Natural killer cell (primary cell): Measurements from ENCODE around the gene SLC32A1. TPM values are rescaled to one million over a fixed set of nuclear protein-coding genes. Genes with fewer than 3 reads are reported as not detected.

ENCODE experiments used
- ATAC-seq, 3 donors: fragments of 150-1000 bp in 2 of 3; fragments of 200-7000 bp in 1 of 3; cut with Tn5 transposase; 1 replicate in 1 of 3; 2 replicates in 2 of 3; pipeline ENCODE4 v1.10.0; 2021; ENCODE audit warnings: mild to moderate bottlenecking in 2 of 3, moderate library complexity in 2 of 3
- DNase-seq, 2 donors: peaks; one replicate each; pipeline versions ENCODE4 v3.0.0 to v3.0.0-alpha.2; 2013 to 2021; ENCODE audit warnings: mixed read lengths in 1 of 2
- H3K27ac ChIP-seq: one replicate; pipeline ENCODE4 v1.5.1; 2013; ENCODE audit warnings: mild to moderate bottlenecking, low read length
- H3K27me3 ChIP-seq: one replicate; pipeline ENCODE4 v1.6.1; 2013; ENCODE audit warnings: low read length; ENCODE audit not compliant: control insufficient read depth, insufficient read depth
- H3K36me3 ChIP-seq: one replicate; pipeline ENCODE4 v1.6.1; 2013; ENCODE audit warnings: low read length; ENCODE audit not compliant: control insufficient read depth, insufficient read depth
- H3K4me1 ChIP-seq: one replicate; pipeline ENCODE4 v1.6.1; 2013; ENCODE audit warnings: low read length; ENCODE audit not compliant: control insufficient read depth, insufficient read depth
- H3K4me3 ChIP-seq: one replicate; pipeline ENCODE4 v1.5.1; 2013; ENCODE audit warnings: low read length
- H3K9me3 ChIP-seq: one replicate; pipeline ENCODE4 v1.6.1; 2013; ENCODE audit warnings: low read length; ENCODE audit not compliant: control insufficient read depth, insufficient read depth
- H3K27ac Mint-ChIP-seq, 2 donors: one replicate each; pipeline ENCODE4 v1.8.0; 2022; ENCODE audit warnings: mild to moderate bottlenecking in 2 of 2, mixed read lengths in 2 of 2, moderate library complexity in 1 of 2
- H3K27me3 Mint-ChIP-seq, 2 donors: one replicate each; pipeline ENCODE4 v1.8.0; 2022; ENCODE audit warnings: low read depth in 2 of 2, mixed read lengths in 2 of 2
- H3K36me3 Mint-ChIP-seq: one replicate; pipeline ENCODE4 v1.8.0; 2022; ENCODE audit warnings: mixed read lengths
- H3K4me1 Mint-ChIP-seq, 2 donors: one replicate each; pipeline ENCODE4 v1.8.0; 2022; ENCODE audit warnings: mixed read lengths in 2 of 2
- H3K4me3 Mint-ChIP-seq: one replicate; pipeline ENCODE4 v1.8.0; 2022; ENCODE audit warnings: mild to moderate bottlenecking, moderate library complexity, mixed read lengths
- H3K9me3 Mint-ChIP-seq, 2 donors: one replicate each; pipeline ENCODE4 v1.8.0; 2022; ENCODE audit warnings: mixed read lengths in 2 of 2
- CTCF ChIP-seq: fragments of 200-600 bp; IDR thresholded peaks from one replicate; pipeline ENCODE4 v1.8.0; 2022; ENCODE audit warnings: antibody characterized with exemption
- whole genome bisulfite sequencing: methylation state at CpG from one replicate; pipeline ENCODE4 v1.1.7; 2013; ENCODE audit warnings: missing lambda C conversion rate; ENCODE audit not compliant: insufficient coverage; 5-methylcytosine and 5-hydroxymethylcytosine counted together
- intact Hi-C: fragments of 100-400 bp; cut with micrococcal nuclease; formaldehyde crosslinking; loops from one replicate; pipeline ENCODE4 v1.14.2; 2022
- total RNA-seq, 4 donors: library from RNA; stranded (reverse); fragments of 120-200 nt in 1 of 4; gene quantifications; one replicate each; pipeline versions ENCODE4 v1.2.3 to v1.2.4, GENCODE V29; 2013 to 2022

The SLC32A1 gene
- total RNA-seq, 3 donors from 2014 or later (not counting 1 experiment from before 2014, with no cell fraction given) = not detected

GRCh38 chr20:38771621-38772020 is 47.3 kb downstream of the SLC32A1 start:
- no peak overlapping the region for H3K4me3 Mint-ChIP-seq
- WGBS = 85% methylated on average over 7 of the region's 7 CpGs
- H3K4me1 Mint-ChIP-seq = peaks cover 10 to 26% of the 10 kb centered on the region in 2 donors
- no peak for TF ChIP-seq CTCF
- H3K36me3 Mint-ChIP-seq = peaks cover 22% of the 10 kb centered on the region
- Histone ChIP-seq H3K4me3 (no peak overlapping the region), H3K36me3 (peaks cover 49% of the 10 kb centered on the region), H3K27me3 (no peaks in the 10 kb centered on the region), H3K4me1 (peaks cover 10% of the 10 kb centered on the region), H3K27ac (no peak overlapping the region), H3K9me3 (no peaks in the 10 kb centered on the region)
- peak overlapping the region in 1 of 2 donors; percentile 7 for H3K27ac Mint-ChIP-seq
- intact Hi-C loops = no loop called here
- ATAC-seq = no peak
- H3K9me3 Mint-ChIP-seq = peaks cover 0 to 7% of the 10 kb centered on the region in 2 donors
- no peak for DNase-seq
- H3K27me3 Mint-ChIP-seq = no peaks in the 10 kb centered on the region

GRCh38 chr20:38774167-38774566 is 49.9 kb downstream of the SLC32A1 start:
- ATAC-seq (no peak), DNase-seq (no peak)
- WGBS = 94% methylated on average over 2 of the region's 2 CpGs
- H3K4me3 ChIP-seq = no peak overlapping the region
- no peak overlapping the region for H3K27ac ChIP-seq
- H3K27me3 ChIP-seq = no peaks in the 10 kb centered on the region
- H3K36me3 ChIP-seq = peaks cover 28% of the 10 kb centered on the region
- Mint-ChIP-seq H3K36me3 (peaks cover 12% of the 10 kb centered on the region), H3K4me1 (peaks cover 15 to 21% of the 10 kb centered on the region in 2 donors), H3K4me3 (no peak overlapping the region), H3K27me3 (no peaks in the 10 kb centered on the region), H3K9me3 (peaks cover 0 to 7% of the 10 kb centered on the region in 2 donors), H3K27ac (peak overlapping the region; percentile 86 to 90)
- no peaks in the 10 kb centered on the region for H3K9me3 ChIP-seq
- TF ChIP-seq CTCF = no peak
- intact Hi-C loops = no loop called here
- H3K4me1 ChIP-seq = peaks cover 14% of the 10 kb centered on the region

GRCh38 chr20:38776363-38776762 is 52.1 kb downstream of the SLC32A1 start:
- H3K4me1 Mint-ChIP-seq = peaks cover 16 to 23% of the 10 kb centered on the region in 2 donors
- DNase-seq (peak; percentile 21 to 54), ATAC-seq (peak; percentile 71 to 91 (median 83))
- peak overlapping the region; percentile 79 for H3K4me3 Mint-ChIP-seq
- Histone ChIP-seq H3K27me3 (no peaks in the 10 kb centered on the region), H3K9me3 (no peaks in the 10 kb centered on the region), H3K27ac (peak overlapping the region; percentile 64), H3K4me1 (peaks cover 14% of the 10 kb centered on the region), H3K36me3 (peaks cover 16% of the 10 kb centered on the region), H3K4me3 (peak overlapping the region; percentile 2)
- peak overlapping the region; percentile 86 to 90 for H3K27ac Mint-ChIP-seq
- intact Hi-C loops = loop anchor here (1.0 to 2.0 kb wide), 2 partner anchors 28 to 99 kb away; partner anchors contain the start of gene PPP1R16B
- H3K36me3 Mint-ChIP-seq = peaks cover 12% of the 10 kb centered on the region
- no peak for TF ChIP-seq CTCF
- 56% methylated on average over 11 of the region's 11 CpGs for WGBS
- peaks cover 0 to 7% of the 10 kb centered on the region in 2 donors for H3K9me3 Mint-ChIP-seq
- H3K27me3 Mint-ChIP-seq = no peaks in the 10 kb centered on the region

Other genes with a start within 250 kb of the SLC32A1 start
- not detected for gene ADIG, start 143.3 kb upstream of the SLC32A1 start, total RNA-seq
- not detected for gene ARHGAP40, start 122.7 kb upstream of the SLC32A1 start, total RNA-seq
- gene ACTR5, start 24.0 kb downstream of the SLC32A1 start, total RNA-seq = 10 to 100 TPM; 14.4 to 17.7 (median 17.6) TPM
- gene PPP1R16B, start 81.2 kb downstream of the SLC32A1 start, total RNA-seq = 10 to 100 TPM; 52.0 to 62.3 (median 53.7) TPM
- 1 to 10 TPM; 1.1 to 2.7 (median 2.1) TPM for gene FAM83D, start 201.9 kb downstream of the SLC32A1 start, total RNA-seq
- gene DHX35, start 237.9 kb downstream of the SLC32A1 start, total RNA-seq = 10 to 100 TPM in 2 of 3 donors, 1 to 10 TPM in 1; 8.8 to 11.4 (median 10.2) TPM